GM19035 (cell line): ENCODE results near the gene OR4X1.
"Not testable (repeated sequence)": the region's sequence is repeated elsewhere in the genome, so short reads cannot be mapped to it uniquely, and the experiment has no call there.

ENCODE experiments used
- ATAC-seq: cut with Tn5 transposase; IDR thresholded peaks from one replicate; pipeline ENCODE4 v1.9.1; 2021; ENCODE audit not compliant: unreplicated experiment

The OR4X1 gene

DNA sequence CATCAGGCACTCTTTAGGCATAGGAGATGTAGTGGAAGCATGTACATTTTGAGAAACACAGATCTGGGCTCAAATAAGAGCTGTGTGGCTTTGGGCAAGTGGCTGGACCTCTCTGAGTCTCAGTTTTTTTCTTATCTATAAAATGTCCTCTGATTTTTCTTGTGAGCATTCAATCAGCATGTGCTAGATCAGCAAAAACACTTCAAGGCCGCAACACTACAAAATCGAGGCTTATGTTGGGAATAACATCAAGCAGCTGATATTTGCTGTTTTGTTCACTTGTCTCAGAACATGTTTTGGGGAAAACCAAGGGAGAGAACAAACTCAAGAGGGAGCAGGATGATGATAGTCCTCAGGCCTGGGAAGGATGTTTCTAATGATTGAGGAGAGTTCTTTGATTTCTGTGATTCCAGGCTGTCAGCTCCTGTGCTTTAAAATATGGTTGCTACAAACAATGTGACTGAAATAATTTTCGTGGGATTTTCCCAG lies at the start of gene OR4X1:
TSS of gene OR4X1 (plus strand) at position 439 of the 489 bp plus-strand sequence. CDS start at position 439, 0 bp downstream.
- no peak for ATAC-seq

GRCh38 chr11:48216510-48216909 lies 47.2 kb upstream of the OR4X1 start, which contains the start of gene OR4B1:
TSS of gene OR4B1 (plus strand) at chr11:48216810. CDS start at chr11:48216810, 0 bp downstream.
- no peak for ATAC-seq

- no peak for ATAC-seq
Measured at GRCh38 chr11:48228761-48229160, 34.9 kb upstream of the OR4X1 start.

- not testable (repeated sequence) for ATAC-seq
Measured at GRCh38 chr11:48230057-48230456, 33.6 kb upstream of the OR4X1 start.

GRCh38 chr11:48237727-48238126 lies 25.9 kb upstream of the OR4X1 start:
- ATAC-seq = no peak

- no peak for ATAC-seq
Measured at GRCh38 chr11:48242501-48242900, 21.2 kb upstream of the OR4X1 start.

DNA sequence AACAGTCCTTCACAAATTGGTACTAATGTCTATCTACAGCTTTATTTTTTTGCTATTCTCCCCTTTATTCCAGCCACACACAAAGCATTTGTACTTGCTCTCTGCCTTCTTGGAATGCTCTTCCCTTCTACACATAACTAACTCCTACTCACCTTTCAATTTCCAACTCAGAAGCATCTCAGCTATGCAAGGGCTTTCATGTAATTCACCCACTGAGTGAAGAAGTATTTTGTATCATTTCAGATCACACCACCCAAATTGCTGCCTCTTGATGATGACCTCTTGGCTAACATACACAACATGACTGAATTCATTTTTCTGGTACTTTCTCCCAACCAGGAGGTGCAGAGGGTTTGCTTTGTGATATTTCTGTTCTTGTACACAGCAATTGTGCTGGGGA lies 18.9 kb upstream of the OR4X1 start, which contains the start of gene OR4X2:
TSS of gene OR4X2 (plus strand) at position 301 of the 400 bp plus-strand sequence. CDS start at position 301, 0 bp downstream.
- no peak for ATAC-seq

DNA sequence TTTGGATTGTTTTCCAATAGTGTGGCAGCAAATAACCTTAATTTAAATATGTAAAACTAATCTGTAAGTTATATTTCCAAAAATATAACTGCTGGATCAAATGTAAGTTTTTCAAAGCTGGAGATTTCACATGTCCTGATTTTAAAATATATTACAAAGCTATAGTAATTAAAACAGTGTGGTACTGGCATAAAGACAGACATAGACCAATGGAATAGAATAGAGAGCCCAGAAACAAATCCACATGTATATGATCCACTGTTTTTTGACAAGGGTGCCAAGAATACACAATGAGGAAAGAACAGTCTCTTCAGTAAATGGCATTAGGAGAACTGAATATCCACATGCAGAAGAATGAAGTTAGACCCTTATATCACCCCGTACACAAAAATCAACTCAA lies 14.8 kb upstream of the OR4X1 start:
- no peak for ATAC-seq

- no peak for ATAC-seq
Measured at GRCh38 chr11:48261600-48261999, 2.1 kb upstream of the OR4X1 start.

- no peak for ATAC-seq
Measured at GRCh38 chr11:48270621-48271020, 7.0 kb downstream of the OR4X1 start.

DNA sequence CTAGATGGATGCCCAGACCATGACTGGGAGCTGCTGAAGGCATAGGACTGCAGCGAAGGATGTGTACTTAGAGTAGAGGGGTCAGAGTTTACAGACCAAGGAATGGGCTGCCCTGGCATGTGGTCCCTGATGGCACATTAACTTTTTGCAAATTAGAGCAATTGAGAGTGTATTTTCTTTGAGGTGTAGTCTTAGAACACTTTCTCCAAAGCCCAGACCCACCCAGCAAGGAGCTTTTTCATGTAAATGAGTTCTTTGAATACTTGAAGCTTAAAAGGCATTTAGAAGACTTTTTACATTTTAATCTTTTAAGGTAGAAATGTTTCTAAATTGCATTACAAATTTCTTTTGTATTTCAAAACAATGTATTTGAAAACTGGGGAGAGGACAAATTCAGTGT lies 8.9 kb downstream of the OR4X1 start:
- no peak for ATAC-seq

GRCh38 chr11:48305923-48306322 lies 42.3 kb downstream of the OR4X1 start, which contains the start of gene OR4S1:
TSS of gene OR4S1 (plus strand) at chr11:48306223. CDS start at chr11:48306223, 0 bp downstream.
- no peak for ATAC-seq

DNA sequence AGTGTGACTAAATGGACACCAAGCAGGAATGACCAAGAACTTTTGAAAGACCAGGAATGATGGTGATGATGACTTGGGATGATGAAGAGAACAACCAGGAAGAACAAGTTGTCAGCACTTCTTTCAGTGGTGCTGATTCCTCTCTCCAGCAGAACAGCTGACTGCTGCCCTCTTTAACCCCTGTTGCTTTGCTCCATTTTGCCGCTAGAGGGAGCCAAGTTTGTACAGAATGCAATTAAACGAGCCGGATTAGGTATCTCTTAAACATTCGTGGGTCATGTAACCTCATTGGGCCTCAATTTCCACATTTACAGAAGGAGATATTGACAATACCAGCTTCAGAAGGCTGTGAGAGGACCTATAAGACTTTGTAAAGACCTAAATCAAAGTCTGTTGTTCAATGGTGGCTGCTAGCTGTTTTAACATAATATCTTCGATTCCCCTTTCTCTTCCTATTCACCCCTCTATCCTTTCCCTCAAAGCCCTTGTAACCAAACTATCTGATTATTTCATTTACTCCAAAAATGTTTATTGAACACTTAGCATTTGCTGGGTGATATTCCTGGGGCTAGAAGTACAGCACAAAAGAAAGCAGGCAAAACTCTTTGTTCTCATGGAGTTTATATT lies 44.2 kb downstream of the OR4X1 start:
- ATAC-seq = peak; percentile 95

DNA sequence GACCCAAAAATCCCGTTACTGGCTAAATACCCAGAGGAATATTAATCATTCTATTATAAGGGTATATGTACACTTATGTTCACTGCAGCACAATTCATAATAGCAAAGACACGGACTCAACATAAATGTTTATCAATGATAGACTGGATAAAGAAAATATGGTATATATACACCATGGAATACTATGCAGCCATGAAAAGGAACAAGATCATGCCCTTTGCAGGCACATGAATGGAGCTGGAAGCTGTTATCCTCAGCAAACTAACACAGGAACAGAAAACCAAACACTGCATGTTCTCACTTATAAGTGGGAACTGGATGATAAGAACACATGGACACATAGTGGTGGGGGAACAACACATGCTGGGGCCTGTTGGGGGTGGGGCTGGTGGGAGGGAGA lies 49.9 kb downstream of the OR4X1 start:
- not testable (repeated sequence) for ATAC-seq
